Cerebellar cortex (tissue), 1 donor: ENCODE results near the gene PIK3R6.

Source experiments
- DNase-seq: peaks from one replicate; pipeline ENCODE4 v3.0.0-alpha.2; 2015; ENCODE audit warnings: low spot score

The PIK3R6 gene

DNA sequence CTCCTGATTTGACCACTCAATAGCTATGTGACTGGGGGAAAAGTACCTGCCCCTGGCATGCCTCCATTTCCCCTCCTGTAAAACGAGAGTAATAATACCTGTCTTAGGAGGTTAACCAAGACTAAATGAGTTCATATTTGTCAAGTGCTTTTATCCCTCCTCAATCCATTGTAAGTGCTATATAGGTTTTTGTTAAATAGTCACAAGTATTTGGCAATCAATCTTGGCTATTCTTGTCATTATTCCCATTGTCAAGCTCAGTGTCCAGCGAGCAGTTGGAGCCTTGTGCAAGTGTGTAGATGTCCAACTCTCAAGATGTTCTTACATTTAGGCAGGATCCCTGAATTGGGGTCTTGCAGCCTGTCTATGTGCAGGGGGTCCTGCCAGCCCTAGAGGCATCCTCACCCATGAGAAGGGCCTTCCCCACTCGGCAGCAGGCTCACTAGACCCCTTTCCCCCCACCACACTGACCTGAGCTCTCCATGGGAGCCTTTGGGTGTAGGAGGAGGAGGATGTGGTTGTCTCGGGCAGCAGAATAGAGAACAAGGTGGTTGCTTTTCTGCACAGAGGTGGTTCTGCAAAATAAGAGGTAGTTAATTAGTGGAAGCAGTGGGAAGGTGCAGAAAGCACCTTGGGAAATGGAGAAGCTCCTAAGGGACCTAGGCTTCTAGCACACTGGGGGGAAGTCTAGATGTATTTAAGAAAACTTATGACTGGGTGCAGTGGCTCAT is 18.0 kb downstream of the PIK3R6 start:
- DNase-seq = no peak

DNA sequence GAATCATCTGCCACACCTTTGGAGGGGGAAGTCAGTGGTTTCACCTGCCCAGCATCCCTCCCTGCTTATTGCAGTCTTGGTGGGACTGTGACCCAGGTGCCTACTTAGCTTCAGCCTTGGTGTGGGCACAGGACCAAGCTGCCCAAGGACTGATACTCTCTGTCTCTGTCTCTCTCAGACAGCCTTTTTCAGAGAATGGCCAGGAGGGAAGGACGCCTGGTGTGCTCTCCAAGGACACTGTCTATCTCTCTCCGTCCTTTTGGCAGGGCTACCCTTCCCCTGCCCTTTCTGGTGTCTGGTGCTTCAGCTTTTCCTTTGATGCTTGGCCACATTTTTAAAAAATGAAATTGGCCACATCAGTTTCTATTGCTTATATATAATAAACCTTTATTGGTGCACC is 19.6 kb downstream of the PIK3R6 start:
- DNase-seq = no peak

DNA sequence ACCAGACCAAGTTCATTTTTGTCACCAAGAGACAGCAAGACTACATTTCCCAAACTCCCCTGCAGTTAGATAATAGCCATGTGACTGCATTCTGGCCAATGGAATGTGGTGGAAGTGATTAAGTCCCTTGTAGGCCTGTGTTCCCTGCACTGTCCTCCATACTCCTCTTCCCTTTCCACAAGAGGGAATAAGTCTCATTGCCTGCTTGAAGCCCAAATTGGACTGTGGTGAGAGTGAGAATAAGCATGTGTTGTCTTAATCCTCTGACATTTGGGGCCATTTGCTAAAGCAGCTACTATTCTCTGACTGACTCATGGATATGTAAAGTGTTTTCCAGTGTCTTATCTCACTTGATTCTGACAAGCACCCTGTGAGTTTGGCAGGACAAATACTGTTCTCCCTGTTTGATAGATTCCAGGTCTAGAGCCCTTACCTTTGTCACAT is 20.7 kb downstream of the PIK3R6 start:
- peak; percentile 22 for DNase-seq

DNA sequence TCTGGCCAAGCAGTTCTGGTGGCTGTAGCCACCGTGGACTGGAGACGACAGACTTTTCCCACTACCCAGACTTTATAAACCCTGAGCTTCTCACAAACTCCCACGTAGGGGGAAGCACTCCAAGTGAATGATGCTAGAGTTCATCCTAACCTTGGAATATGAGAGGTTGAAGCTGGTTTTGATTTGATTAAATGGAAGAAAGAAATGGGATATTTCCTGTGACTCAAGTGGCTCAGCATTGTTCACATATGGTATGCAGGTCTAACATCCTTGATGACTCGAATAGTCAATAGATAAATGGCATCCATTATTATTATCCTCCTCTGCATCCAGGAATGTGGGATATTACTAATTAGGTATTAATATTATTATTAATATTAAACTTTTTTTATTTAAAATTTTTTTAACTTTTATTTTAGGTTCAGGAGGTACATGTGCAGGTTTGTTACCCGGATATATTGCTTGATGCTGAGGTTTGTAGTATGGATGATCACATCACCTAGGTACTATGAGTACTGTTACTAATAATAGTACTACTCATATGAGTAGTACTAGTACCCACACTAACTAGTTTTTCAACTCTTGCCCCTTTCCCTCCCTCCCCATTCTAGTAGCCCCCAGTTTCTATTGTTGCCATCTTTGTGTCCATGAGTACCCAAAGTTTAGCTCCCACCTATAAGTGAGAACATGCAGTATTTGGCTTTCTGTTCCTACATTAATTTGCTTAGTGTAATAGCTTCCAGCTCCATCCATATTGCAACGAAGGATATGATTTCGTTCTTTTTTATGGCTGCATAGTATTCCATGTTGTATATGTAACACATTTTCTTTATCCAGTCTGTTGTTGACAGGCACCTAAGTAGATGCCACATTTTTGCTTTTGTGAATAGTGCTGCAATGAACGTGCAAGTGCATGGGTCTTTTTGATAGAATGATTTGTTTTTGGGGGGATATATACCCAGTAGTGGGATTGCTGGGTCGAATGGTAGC is 22.9 kb downstream of the PIK3R6 start:
- no peak for DNase-seq

DNA sequence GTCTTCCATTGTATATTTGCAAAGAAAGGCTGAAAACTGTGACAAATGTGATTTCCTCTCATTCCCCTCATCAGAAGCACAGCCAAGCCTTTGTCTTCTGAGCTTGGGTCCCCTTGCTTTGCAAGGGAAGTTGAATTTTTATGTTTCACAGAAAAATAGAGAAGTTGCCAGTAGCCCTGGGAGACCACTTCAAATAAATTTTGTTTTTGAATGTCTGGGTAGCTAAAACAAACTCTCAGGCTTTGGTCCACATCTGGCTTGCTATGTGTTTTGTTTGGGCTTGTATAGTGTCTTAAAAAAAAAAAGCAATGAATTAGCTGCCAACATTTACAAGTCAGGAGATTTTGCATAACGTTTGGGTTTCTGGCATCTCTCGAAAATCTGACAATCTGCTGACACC is 24.1 kb downstream of the PIK3R6 start:
- no peak for DNase-seq

DNA sequence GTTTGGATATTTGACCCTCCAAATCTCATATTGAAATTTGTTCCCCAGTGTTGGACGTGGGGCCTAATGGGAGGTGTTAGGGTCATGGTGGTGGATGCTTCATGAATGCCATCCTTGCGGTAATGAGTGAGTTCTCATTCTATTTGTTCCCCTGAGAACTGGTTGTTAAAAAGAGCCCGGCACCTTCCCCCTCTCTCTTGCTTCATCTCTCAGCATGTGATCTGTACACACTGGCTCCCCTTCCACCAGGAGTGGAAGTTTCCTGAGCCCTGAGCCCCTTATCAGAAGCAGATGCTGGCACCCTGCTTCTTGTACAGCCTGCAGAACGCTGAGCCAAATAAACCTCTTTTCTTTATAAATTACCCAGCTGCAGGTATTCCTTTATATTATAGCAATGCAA is 25.6 kb downstream of the PIK3R6 start:
- no peak for DNase-seq

DNA sequence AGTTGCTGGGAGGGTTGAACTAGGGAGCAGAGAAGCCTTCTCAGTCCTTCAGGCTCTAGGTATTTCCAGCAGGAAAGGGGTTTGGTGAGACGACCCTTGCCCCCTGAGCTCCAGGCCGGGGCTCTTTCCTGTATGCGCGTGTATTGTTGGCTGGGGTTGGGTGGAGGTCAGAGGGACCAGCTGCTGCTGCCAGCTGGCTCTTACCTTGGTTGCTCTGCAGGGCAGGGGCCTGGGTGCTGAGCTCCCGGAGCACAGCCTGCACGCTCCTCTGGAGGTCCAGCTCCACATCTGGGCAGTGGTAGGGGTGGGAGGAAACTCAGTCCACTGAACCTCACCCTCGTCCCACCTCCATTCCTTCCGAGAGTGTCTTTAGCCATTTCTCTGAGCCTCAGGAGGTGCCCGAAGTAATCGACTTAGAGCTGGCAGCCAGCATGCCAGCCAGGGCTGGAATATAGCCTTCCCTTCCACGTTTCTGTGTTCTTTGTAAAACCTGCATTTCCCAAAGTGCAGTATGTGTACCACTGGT is 28.0 kb downstream of the PIK3R6 start:
- DNase-seq = no peak

DNA sequence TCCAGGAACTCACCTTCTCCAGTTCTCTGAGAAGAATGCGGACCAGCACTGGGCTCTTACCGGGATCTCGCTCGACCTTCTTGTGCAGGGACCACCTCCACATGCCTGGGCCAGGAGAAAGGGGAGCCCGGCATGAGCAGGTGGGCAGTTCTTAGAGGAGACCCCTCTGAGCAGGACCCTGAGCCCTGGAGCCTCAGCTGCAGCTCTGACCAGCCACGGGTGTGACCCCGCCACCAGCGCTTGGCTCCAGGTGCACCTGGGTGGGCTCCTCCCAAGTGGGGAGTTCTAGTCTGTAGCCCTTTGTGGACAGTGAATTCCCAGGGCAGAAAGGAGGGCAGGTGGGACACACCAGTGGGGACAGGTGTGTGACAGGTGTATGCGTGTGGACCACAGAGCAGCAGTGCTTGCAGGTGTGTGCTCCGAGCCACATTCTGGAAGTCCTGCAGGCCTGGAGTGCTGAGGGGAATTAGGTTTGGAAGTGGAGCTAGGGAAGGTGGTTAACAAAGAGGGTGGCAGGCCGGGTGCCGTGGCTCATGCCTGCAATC is 28.9 kb downstream of the PIK3R6 start:
- DNase-seq = no peak

DNA sequence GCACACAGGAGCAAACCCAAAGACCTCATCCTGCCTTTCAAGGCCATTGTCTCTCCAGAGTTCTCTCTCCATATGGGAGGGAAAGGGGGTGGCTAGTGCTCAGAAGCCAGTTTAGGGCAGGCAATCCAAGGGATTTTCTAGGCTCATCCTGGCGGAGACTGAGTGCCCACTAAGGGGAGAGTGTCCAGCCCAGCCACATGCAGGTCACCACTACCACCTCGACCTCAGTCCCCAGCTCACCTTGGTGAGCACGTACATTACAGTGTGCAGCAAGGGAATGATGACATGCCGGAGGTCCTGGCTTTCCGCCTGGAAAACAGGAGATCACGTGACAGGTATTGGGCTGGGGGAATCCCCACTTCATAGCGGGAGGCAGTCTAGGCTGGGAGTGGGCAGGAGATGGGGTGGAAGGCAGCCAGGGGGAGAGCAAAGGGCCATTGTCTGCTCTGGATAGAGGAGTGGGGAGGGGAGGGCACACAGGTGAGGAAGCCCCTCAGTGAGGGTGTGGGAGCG is 29.9 kb downstream of the PIK3R6 start:
- DNase-seq = no peak

DNA sequence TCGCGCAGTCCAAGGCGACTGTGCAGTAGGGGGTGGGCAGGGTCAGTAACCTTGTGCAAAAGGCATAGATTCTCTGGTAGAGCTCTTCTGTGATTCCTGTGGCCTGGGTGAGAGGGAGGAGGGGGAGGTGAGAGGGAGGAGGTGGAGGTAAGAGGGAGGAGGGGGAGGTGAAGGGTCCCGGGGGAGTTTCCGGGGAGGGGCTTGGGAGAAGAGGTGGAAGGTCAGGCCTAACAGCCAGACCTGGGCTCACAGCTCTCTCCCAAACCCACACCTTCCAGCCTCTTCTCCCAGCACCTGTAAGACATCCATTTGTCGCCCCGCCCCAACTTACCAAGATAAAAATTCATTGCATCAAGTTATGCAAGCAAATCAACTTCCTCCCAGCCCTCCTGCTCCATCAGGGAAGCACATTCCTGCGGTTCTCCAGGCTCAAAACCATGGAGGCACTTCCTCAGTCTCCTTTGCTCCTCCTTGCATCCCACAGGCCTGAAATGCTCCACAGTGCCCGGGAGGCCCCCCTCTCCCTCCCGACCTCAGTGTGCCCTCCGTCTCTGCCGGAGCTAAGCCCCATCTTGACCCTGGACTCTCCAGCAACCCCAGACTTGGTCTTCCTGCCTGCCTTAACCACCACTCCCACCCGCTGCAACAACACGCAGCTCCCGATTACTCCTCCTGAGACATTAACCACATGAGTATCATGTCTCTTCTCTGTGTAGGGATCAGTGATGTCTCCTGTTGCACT is 30.5 kb downstream of the PIK3R6 start:
- no peak for DNase-seq

DNA sequence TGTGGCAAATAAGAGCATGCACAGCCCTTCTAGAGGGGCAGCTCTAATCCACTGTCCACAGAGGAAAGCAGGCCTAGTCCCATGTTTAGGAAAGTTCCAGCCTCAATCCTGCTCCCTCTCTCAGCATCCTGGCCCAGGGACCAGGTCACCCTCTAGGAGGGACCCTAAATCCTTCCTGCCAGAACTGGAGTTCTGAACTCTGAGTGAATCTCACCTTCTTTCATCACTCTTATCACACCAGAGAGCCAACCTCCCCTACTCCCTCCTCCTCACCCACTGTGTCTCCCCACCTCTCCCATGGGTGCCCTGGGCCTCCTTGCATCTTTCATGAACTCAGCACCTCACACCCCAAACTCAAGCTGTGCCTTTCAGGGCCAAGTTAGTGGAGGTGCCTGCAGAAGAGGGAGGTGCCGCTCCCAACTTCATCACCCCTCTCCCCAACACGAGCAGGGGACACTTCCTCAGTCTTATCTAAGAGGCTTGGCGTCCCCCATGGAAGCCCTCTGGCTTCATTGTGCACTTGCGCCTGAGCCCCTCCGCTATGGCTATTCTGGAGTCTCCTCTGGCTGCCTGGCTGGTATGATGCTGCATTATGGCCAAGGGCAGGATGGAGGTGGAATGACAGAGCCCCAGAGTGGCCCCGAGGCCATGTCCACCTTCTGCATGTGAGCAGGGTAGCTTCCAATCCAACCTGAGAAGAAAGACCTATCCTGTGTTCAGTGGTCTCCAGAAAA is 31.7 kb downstream of the PIK3R6 start:
- DNase-seq = no peak

DNA sequence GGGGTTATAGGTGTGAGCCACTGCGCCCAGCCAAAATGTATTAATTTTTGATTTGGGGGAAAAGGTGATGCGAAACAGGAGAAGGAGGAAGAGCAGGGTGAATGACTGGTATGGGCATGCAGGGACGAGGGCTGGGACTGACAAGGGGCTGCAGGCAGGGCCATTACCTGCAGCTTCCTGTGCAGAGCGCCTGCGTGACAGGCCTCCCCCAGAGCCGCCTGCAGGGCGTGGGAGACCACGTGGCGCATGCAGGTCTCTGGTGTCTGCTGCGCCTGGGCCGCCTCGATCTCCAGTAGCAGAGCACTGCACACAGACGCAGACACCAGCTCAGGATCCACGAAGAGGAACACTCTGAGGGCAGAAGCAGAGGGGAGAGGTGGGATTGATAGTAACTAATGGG is 32.4 kb downstream of the PIK3R6 start:
- DNase-seq = no peak

DNA sequence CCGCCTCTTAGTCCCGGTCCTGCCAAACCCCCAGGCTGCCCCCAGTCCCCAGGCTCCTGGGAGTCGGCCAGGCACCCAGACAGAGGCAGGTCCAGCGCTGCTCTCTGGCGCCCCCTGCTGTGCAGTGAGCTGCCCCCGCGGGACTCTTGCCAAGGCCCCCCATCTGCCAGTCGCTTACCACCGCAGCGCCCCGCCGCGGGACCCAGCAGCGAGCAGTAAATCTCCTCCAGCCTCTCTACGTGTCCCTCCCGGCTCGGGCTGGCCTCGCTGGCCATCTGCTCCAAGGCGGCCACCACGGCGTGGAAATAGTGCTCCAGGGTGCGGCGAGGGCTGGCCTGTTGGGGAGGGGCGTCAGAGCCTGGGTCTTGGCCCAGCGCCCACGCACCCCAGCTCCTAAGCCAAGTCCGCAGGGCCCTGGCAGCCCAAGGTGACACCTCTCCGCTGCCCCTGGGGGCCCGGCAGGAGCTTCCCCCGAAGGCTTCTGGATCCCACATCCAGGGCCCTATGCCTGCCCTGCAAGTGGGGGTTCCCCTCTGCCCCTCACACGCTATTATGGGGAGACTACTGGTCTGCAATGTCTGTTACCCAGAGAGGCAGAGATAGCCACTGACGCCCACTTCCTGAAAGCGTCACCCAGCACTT is 34.6 kb downstream of the PIK3R6 start:
- DNase-seq = no peak

DNA sequence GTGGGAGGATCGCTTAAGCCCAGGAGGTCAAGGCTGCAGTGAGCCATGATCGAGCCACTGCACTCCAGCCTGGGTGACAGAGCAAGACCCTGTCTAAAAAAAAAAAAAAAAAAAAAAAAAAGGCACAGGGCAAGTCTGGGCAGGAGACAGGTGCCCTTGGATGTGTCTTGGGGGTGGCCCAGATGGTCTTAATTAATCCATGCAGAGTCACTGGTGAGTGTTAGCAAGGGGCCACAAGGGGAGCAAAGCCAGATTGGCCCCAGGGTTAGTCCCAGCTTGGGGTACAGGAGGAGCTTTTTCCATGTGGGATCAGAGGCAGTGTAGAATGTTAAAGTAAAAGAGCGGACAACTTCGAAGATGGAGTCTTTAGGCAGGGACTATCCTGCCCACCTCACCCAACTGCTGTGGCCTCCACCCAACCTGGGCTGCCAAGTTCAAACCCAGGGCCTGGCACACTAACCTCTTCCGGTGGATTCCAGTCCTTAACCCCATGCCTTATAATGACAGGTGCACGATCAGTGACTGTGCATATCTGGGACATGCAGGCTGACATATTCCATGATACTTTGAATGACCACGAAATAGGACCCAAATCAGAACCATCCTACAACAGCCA is 36.1 kb downstream of the PIK3R6 start:
- DNase-seq = no peak

DNA sequence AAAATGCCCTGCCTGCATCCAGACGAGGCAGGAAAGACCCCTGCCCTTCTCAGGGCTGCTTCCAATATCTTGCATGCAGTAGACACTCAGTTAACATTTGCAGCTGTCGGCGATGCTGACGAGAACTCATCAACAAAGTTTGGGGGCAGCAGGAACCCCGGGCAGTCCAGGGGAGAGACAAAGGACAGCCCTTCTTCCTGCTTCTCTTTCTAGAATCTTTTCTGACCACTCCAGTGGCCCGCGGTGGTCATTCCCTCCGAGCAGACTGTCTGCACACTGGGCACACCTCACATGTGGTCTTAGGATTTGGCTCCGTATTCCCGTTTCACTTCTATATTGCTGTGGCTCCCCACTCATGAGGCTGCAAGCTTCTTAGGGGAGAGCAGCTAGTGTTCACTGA is 37.3 kb downstream of the PIK3R6 start:
- DNase-seq = no peak

DNA sequence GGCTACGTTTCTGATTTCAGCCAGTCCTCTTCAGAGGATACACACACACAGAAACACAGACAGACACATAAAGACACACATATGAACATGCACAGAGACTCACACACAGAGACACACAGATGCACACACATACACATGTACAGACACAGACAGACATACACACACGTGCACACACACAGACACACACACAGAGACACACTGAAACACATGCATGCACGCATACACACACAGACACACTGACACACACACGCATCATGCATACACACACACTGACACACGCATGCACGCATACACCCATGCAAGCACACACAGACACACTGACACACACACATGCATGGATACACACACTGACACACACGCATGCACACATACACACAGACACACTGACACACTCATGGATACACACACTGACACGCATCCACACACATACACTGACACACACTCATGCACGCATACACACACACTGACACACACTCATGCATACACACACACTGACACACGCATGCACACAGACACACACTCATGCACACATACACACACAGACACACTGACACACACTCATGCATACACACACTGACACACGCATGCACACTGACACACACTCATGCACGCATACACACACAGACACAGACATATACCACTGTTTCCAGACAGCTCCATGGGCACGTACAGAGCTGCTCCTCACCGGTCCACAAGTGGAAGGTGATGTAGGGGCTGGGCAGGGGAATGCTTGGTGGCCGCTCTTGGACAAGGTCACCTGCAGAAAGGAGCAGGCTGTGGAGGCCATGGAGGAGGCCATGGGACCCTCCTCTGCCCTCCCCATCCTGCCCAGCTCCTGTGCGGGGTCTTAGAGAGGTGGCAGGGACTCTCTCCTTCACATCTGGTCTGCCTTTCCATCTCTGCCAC is 38.2 kb downstream of the PIK3R6 start:
- DNase-seq = no peak

DNA sequence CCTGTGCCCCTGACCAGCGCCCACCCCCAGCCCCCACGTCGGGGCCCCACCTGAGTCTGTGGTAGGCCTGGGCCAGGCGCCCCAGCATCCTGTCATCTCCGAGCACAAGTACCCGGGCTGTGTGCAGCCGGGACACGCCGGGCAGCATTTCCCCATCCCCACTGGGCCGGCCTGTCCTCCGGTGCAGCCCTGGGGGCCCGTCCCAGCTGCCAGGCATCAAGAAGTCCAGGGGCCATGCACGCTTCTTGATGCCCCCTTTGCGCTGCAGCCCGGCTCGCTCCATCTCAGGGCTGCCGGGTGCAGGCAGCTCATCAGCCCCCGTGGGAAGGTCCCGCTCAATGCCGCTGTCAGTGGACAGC is 39.0 kb downstream of the PIK3R6 start:
- no peak for DNase-seq

DNA sequence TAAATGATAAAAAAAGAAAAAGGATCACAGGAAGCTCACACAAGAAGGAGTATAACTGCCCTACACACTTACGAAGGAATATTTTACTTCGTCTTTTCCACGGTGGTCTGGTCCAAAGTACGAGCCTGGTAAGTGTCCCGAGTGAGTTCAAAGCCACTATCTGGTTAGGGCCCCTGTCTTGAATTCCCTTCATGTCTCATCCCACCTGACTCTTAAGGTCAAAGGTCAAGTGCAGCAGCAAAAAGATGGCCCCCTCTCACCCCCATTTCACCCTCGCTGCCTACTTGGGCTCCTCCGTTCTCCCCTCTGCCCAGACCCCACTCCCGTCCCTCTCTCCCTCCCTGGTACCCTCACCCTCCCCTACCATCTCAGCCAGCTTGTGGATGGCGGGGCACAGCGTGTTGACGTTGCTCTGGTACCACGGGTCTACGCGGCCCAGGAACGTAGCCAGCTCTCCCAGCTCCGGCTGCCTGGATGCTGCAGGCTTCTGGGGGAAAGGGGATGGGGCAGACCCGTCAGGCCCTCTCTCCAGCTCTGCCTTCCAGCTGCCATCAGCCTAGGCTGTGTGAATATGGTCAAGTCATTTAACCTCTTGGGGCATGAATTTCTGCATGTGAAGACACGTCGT is 40.6 kb downstream of the PIK3R6 start:
- no peak for DNase-seq

DNA sequence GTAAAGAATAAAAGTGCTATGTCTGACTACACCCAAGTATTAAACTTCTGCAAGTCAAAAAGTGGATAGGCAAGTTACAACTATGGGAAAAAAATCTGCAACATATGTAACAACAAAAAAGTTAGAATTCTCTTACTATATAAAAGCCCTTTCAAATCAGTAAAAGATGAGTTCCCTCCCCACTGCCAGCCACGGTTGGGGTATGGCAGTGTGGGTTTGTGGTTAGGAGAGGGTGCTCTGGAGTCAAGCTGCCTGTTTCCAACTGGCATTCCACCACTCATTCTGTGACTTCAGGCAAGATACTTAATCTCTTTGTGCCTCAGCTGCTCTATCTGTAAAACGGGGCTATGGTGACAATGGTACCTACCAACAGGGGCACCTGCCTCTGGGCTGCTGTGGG is 41.7 kb downstream of the PIK3R6 start:
- DNase-seq = no peak
